ENCODE results near the gene LRRC8C. TPM values are rescaled to one million over a fixed set of nuclear protein-coding genes. Genes with fewer than 3 reads are reported as not detected.

Gene LRRC8C
- total RNA-seq, 1 experiment from 2014 or later: 8.4 TPM

DNA sequence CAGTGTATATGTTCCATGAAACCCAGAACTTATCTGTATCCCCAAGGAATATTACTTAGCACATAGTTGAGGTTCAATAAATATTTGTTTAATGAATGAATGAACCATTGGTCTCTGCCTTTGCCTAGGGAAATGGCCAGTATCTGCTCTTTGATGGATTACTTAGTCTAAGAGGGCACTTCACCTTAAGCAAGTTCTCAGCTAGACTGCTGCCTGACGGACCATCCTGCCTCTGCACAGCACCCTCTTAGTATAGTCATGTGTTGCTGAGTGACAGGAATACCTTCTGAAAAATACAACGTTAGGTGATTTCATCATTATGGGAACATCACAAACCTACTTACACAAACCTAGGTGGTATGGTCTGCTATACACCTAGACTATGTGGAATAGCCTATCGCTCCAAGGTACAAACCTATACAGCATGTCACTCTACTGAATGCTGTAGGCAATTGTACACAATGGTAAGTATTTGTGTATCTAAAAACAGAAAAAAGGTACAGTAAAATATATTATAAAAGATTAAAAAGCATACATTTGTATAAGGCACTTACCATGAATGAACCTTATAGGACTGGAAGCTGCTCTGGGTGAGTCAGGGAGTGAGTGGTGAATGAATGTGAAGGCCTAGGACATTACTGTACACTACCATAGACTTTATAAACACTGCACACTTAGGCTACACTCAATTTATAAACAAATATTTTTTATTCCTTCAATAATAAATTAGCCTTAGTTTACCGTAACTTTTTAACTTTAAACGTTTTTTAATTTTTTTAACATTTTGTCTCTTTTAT lies 104.2 kb downstream of the LRRC8C start:
- no peaks in the 10 kb centered on the region for H3K27me3 ChIP-seq (ENCODE audit: insufficient read depth, low read length)

More for the DNA sequence above, 104.2 kb downstream of the LRRC8C start:
- ChIA-PET CTCF (no interaction called here), POLR2A (no interaction called here), RAD21 (ENCODE audit: low non-redundant PET in 1 of 2, low total read pairs in 2 of 2, uncharacterized antibody in 2 of 2, unreplicated experiment in 2 of 2) (no interaction called here)
- Histone ChIP-seq H4K20me1 (ENCODE audit: insufficient read depth) (no peaks in the 10 kb centered on the region), H3K4me1 (ENCODE audit: control insufficient read depth in 1 of 2, insufficient read depth in 2 of 2, low read length in 2 of 2) (no peaks in the 10 kb centered on the region), H3K4me3 (replicated peaks in 1 of 2; ENCODE audit: low read depth in 1 of 2, low read length in 2 of 2) (no peak overlapping the region), H3K27ac (ENCODE audit: low read depth, low read length) (no peak overlapping the region), H3K36me3 (ENCODE audit: control insufficient read depth in 1 of 2, insufficient read depth in 2 of 2, low read length in 2 of 2) (no peaks in the 10 kb centered on the region), H3K9me3 (ENCODE audit: control insufficient read depth in 1 of 2, insufficient read depth in 1 of 2, low read depth in 1 of 2, low read length in 2 of 2) (no peaks in the 10 kb centered on the region), H3K79me2 (ENCODE audit: insufficient read depth, low read length) (no peaks in the 10 kb centered on the region), H2AFZ (ENCODE audit: low read depth, low read length, poor library complexity, severe bottlenecking) (no peak overlapping the region), H3K4me2 (ENCODE audit: low read length) (no peak overlapping the region), H3K9ac (ENCODE audit: low read length) (no peak overlapping the region), H3K9me2 (ENCODE audit: insufficient read depth) (no peaks in the 10 kb centered on the region)
- no peak for ATAC-seq
- no peak for DNase-seq (ENCODE audit: low read depth, low spot score)
- no TSS peak for BruUV-seq (replicated peaks)
- intact Hi-C loops (cut with micrococcal nuclease): no loop called here
- no peak for TF ChIP-seq EZH2 (IDR thresholded peaks at IDR 0.05)
- no peak for TF ChIP-seq SIN3A (IDR thresholded peaks at IDR 0.05; ENCODE audit: low read depth)
- TF ChIP-seq TCF7L2 (IDR thresholded peaks at IDR 0.05; ENCODE audit: borderline replicate concordance, extremely low read depth, insufficient read depth, insufficient read length): no peak
- no peak for TF ChIP-seq ZNF274 (IDR thresholded peaks at IDR 0.05; ENCODE audit: low read depth, low read length)
- no peak for TF ChIP-seq CBX3 (IDR thresholded peaks at IDR 0.05; ENCODE audit: low read depth)
- no peak for TF ChIP-seq SP1 (IDR thresholded peaks at IDR 0.05; ENCODE audit: low read depth)
- no peak for TF ChIP-seq POLR2AphosphoS5 (IDR thresholded peaks at IDR 0.05; ENCODE audit: low read depth, low read length)
- TF ChIP-seq, protein P1, sequence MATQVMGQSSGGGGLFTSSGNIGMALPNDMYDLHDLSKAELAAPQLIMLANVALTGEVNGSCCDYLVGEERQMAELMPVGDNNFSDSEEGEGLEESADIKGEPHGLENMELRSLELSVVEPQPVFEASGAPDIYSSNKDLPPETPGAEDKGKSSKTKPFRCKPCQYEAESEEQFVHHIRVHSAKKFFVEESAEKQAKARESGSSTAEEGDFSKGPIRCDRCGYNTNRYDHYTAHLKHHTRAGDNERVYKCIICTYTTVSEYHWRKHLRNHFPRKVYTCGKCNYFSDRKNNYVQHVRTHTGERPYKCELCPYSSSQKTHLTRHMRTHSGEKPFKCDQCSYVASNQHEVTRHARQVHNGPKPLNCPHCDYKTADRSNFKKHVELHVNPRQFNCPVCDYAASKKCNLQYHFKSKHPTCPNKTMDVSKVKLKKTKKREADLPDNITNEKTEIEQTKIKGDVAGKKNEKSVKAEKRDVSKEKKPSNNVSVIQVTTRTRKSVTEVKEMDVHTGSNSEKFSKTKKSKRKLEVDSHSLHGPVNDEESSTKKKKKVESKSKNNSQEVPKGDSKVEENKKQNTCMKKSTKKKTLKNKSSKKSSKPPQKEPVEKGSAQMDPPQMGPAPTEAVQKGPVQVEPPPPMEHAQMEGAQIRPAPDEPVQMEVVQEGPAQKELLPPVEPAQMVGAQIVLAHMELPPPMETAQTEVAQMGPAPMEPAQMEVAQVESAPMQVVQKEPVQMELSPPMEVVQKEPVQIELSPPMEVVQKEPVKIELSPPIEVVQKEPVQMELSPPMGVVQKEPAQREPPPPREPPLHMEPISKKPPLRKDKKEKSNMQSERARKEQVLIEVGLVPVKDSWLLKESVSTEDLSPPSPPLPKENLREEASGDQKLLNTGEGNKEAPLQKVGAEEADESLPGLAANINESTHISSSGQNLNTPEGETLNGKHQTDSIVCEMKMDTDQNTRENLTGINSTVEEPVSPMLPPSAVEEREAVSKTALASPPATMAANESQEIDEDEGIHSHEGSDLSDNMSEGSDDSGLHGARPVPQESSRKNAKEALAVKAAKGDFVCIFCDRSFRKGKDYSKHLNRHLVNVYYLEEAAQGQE (IDR thresholded peaks at IDR 0.05; ENCODE audit: low read depth): no peak
- TF ChIP-seq JUND (IDR thresholded peaks at IDR 0.05): no peak
- no peak for TF ChIP-seq SRF (IDR thresholded peaks at IDR 0.05; ENCODE audit: low read depth)
- TF ChIP-seq, protein P2, sequence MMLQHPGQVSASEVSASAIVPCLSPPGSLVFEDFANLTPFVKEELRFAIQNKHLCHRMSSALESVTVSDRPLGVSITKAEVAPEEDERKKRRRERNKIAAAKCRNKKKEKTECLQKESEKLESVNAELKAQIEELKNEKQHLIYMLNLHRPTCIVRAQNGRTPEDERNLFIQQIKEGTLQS (IDR thresholded peaks at IDR 0.05): no peak
- no peak for TF ChIP-seq ELF1 (IDR thresholded peaks at IDR 0.05; ENCODE audit: borderline replicate concordance, low read depth)
- TF ChIP-seq, protein P3, sequence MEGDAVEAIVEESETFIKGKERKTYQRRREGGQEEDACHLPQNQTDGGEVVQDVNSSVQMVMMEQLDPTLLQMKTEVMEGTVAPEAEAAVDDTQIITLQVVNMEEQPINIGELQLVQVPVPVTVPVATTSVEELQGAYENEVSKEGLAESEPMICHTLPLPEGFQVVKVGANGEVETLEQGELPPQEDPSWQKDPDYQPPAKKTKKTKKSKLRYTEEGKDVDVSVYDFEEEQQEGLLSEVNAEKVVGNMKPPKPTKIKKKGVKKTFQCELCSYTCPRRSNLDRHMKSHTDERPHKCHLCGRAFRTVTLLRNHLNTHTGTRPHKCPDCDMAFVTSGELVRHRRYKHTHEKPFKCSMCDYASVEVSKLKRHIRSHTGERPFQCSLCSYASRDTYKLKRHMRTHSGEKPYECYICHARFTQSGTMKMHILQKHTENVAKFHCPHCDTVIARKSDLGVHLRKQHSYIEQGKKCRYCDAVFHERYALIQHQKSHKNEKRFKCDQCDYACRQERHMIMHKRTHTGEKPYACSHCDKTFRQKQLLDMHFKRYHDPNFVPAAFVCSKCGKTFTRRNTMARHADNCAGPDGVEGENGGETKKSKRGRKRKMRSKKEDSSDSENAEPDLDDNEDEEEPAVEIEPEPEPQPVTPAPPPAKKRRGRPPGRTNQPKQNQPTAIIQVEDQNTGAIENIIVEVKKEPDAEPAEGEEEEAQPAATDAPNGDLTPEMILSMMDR (IDR thresholded peaks at IDR 0.05 in 2 of 3, conservative IDR thresholded peaks at IDR 0.05 in 1 of 3; ENCODE audit: borderline replicate concordance in 1 of 3, insufficient read depth in 1 of 3, low read depth in 2 of 3, low read length in 2 of 3): no peak
- TF ChIP-seq POLR2A (IDR thresholded peaks at IDR 0.05; ENCODE audit: borderline replicate concordance, extremely low read depth, insufficient read depth, insufficient read length): no peak
- TF ChIP-seq YY1 (IDR thresholded peaks at IDR 0.05; ENCODE audit: extremely low read depth, insufficient replicate concordance, low read depth, low read length): no peak

All from HCT116 (cell line).